ENCODE data around the gene TCEANC2.

GRCh38 chr1:54114001-54114400 lies 60.6 kb downstream of the TCEANC2 start:
- TF ChIP-seq CTCF (IDR thresholded peaks at IDR 0.05; ENCODE audit: extremely low read depth in 1 of 2, insufficient read depth in 1 of 2, low read depth in 1 of 2, low read length in 2 of 2) (no peak), EZH2 (IDR thresholded peaks at IDR 0.05; ENCODE audit: borderline replicate concordance, low read depth, low read length, severe bottlenecking) (no peak), POLR2AphosphoS5 (IDR thresholded peaks at IDR 0.05; ENCODE audit: insufficient read depth, low read depth, low read length) (no peak), JUN (IDR thresholded peaks at IDR 0.05; ENCODE audit: borderline replicate concordance, insufficient read depth, insufficient read length, low read depth) (no peak), MYC (IDR thresholded peaks at IDR 0.05; ENCODE audit: low read depth, low read length) (no peak)
